HFFc6 (cell line): Measurements from ENCODE around the gene LAMA2. TPM values are rescaled to one million over a fixed set of nuclear protein-coding genes. Genes with fewer than 3 reads are reported as not detected.

Experiments
- DNase-seq: peaks from one replicate; pipeline ENCODE4 v3.0.0-alpha.2; 2018
- H3K27ac Mint-ChIP-seq: 2 replicates; pipeline ENCODE4 v1.8.0; 2020; ENCODE audit warnings: mild to moderate bottlenecking, mixed read lengths
- H3K27me3 Mint-ChIP-seq: 2 replicates; pipeline ENCODE4 v1.8.0; 2021; ENCODE audit warnings: mild to moderate bottlenecking, moderate library complexity, mixed read lengths; ENCODE audit not compliant: insufficient read depth
- H3K36me3 Mint-ChIP-seq: 2 replicates; pipeline ENCODE4 v1.8.0; 2021; ENCODE audit warnings: low read depth, mixed read lengths
- H3K4me1 Mint-ChIP-seq: 2 replicates; pipeline ENCODE4 v1.8.0; 2020; ENCODE audit warnings: low read depth, mixed read lengths
- H3K4me3 Mint-ChIP-seq: 2 replicates; pipeline ENCODE4 v1.8.0; 2020; ENCODE audit warnings: mild to moderate bottlenecking, moderate library complexity, mixed read lengths
- H3K9me3 Mint-ChIP-seq: 2 replicates; pipeline ENCODE4 v1.8.0; 2020; ENCODE audit warnings: mild to moderate bottlenecking, mixed read lengths
- total RNA-seq, 6 experiments: library from RNA; stranded (reverse); fragmentation: NEBNext Ultra II Directional; extraction: Animal tissue kit (Norgen Biotek cat#: 25700); gene quantifications; 2 replicates in 1 of 6; 3 replicates in 5 of 6; pipeline ENCODE4 v1.2.3, GENCODE V29; 2021
- TF ChIP-seq, protein P1 (sequence below): fragments of 200-600 bp; sonication (generic); IDR thresholded peaks from 2 replicates; pipeline ENCODE4 v1.5.0; 2021; ENCODE audit warnings: antibody characterized with exemption, mild to moderate bottlenecking

Gene LAMA2
- total RNA-seq, 6 experiments from 2014 or later, result 8.2 to 14.3 (median 10.5) TPM

DNA sequence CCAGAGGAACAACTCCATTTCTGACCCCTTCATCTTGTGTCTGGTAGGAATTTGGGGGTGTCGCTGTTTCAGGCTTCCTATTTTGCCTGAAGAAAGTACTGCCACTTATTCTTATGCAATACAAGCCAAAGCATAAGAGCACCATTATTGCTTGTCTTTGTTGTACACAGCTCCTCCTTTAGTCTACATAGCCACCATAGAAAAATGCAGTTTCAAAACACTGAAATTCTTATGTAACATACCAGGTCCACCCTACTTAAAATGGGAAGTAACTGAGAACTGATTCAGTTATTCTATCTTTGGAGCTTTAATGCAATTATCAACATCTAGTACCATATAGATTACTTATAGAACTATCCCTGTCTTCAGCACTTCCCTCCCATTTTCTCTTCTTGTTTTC is 571.5 kb downstream of the LAMA2 start:
- no peaks in the 10 kb centered on the region; the same call in 1 of the 2 replicates for H3K27me3 Mint-ChIP-seq
- no peak overlapping the region for H3K4me3 Mint-ChIP-seq
- no peaks in the 10 kb centered on the region for H3K9me3 Mint-ChIP-seq
- 0 out of 2 replicates have a peak, but pooled peaks cover 4% of the 10 kb centered on the region for H3K36me3 Mint-ChIP-seq
- TF ChIP-seq, protein P1, sequence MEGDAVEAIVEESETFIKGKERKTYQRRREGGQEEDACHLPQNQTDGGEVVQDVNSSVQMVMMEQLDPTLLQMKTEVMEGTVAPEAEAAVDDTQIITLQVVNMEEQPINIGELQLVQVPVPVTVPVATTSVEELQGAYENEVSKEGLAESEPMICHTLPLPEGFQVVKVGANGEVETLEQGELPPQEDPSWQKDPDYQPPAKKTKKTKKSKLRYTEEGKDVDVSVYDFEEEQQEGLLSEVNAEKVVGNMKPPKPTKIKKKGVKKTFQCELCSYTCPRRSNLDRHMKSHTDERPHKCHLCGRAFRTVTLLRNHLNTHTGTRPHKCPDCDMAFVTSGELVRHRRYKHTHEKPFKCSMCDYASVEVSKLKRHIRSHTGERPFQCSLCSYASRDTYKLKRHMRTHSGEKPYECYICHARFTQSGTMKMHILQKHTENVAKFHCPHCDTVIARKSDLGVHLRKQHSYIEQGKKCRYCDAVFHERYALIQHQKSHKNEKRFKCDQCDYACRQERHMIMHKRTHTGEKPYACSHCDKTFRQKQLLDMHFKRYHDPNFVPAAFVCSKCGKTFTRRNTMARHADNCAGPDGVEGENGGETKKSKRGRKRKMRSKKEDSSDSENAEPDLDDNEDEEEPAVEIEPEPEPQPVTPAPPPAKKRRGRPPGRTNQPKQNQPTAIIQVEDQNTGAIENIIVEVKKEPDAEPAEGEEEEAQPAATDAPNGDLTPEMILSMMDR, result no peak
- H3K27ac Mint-ChIP-seq, result no peak overlapping the region
- no peaks in the 10 kb centered on the region for H3K4me1 Mint-ChIP-seq
- DNase-seq, result no peak

DNA sequence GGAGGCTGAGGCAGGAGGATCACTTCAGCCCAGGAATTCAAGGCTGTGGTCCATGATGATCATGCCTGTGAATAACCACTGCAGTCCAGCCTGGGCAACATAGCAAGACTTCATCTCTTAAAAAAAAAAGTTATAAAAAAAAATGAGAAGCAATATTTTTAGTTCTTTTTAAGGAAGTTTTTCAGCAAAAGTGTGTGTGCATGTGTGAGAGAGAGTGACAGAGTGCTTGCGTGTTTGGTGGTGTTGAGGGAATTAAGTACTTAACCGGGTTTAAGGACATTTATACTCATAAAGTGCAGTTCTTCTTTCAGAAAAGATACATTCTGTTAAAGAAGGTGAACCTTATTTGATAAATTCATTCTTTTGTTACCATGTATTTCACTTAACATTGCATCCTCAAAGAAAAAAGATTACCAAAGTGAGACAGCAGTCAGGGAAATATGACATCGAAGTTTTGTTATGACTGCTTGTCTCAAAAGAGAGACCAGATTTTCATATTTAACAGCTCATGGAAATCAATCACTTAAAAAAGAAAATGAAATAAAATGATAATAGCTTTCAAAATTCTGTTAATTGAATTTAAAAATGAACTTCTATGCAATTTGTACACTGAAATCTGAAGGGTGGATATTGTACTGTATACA is 572.3 kb downstream of the LAMA2 start:
- Mint-ChIP-seq H3K4me1 (no peaks in the 10 kb centered on the region), H3K9me3 (no peaks in the 10 kb centered on the region), H3K36me3 (0 out of 2 replicates have a peak, but pooled peaks cover 4% of the 10 kb centered on the region), H3K27ac (no peak overlapping the region), H3K27me3 (no peaks in the 10 kb centered on the region; the same call in 1 of the 2 replicates), H3K4me3 (no peak overlapping the region)
- TF ChIP-seq, protein P1, result no peak
- no peak for DNase-seq

DNA sequence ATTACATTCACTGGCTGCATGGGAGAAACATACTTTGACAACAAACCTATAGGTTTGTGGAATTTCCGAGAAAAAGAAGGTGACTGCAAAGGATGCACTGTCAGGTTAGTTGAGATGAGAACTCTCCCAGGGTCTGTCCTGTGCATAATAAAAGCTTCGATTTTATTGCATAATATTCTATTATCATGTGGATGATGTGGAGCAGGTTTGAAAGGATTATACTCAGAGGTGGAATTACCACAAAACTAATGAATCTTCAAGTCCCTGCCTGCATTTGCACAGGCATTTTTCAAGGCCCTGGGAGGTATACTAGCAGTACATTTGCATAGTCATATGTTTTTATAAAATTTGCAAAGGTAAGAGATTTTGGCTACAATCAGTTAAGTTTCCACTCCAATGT is 577.3 kb downstream of the LAMA2 start:
- Mint-ChIP-seq H3K4me1 (no peaks in the 10 kb centered on the region), H3K36me3 (peaks cover 13% of the 10 kb centered on the region), H3K27ac (no peak overlapping the region), H3K9me3 (no peaks in the 10 kb centered on the region), H3K4me3 (no peak overlapping the region), H3K27me3 (no peaks in the 10 kb centered on the region; the same call in 1 of the 2 replicates)
- DNase-seq, result no peak
- TF ChIP-seq, protein P1, result no peak

DNA sequence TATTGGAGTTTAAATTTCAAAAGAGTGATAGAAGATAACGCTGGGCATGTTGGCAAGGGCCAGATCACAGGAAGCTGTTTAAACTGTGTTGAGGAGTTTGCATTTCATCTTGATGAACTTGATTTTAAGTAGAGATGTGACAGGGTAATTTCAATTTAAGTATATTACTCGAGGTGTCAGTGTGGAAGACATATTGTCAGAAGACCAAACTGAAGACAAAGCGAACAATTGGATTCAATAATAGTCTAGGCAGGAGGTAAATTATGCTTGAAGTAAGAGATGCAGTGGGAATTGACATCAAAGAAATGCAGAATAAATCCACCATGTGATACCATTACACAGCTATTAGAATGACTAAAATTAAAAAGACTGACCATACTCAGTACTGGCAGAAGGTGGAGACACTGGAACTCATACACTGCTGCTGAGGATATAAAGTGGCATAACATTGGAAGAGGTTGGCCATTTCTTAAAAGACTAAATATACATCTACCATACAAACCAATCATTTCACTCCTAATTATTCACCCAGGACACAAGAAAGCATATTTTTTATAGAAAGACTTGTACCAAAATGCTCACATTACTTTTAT is 586.2 kb downstream of the LAMA2 start:
- H3K36me3 Mint-ChIP-seq, result peaks cover 8% of the 10 kb centered on the region
- no peak overlapping the region for H3K27ac Mint-ChIP-seq
- no peaks in the 10 kb centered on the region for H3K9me3 Mint-ChIP-seq
- H3K4me1 Mint-ChIP-seq, result no peaks in the 10 kb centered on the region
- DNase-seq, result peak; percentile 37
- TF ChIP-seq, protein P1, result peak; percentile 56
- no peak overlapping the region for H3K4me3 Mint-ChIP-seq
- H3K27me3 Mint-ChIP-seq, result no peaks in the 10 kb centered on the region; the same call in 1 of the 2 replicates

DNA sequence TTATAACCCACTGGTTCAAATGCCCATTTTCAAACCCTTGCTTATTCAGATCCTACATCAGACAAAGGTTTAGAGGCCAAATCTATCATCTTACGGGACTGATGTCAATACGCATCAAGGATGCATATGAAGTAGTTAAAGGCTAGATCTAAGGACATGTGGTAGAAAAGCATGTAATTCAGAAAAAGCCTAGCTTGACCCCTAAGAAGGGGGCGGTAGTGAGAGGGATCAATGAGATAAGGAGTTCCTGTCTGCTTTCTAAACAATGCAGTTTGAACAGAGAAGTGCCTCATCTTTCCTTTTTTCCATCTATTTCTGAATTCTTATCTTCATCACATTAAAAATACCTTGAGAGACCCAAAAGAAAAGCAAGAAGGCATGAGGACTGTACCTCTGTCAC is 589.3 kb downstream of the LAMA2 start:
- no peak overlapping the region for H3K4me3 Mint-ChIP-seq
- H3K36me3 Mint-ChIP-seq, result peaks cover 2% of the 10 kb centered on the region; the same call in 1 of the 2 replicates
- H3K4me1 Mint-ChIP-seq, result no peaks in the 10 kb centered on the region
- H3K9me3 Mint-ChIP-seq, result no peaks in the 10 kb centered on the region
- TF ChIP-seq, protein P1, result no peak
- H3K27ac Mint-ChIP-seq, result no peak overlapping the region
- H3K27me3 Mint-ChIP-seq, result no peaks in the 10 kb centered on the region
- DNase-seq, result no peak
